COLO668 (cell line): ENCODE results near the gene RBM20.
"Not testable (repeated sequence)": the region's sequence is repeated elsewhere in the genome, so short reads cannot be mapped to it uniquely, and the experiment has no call there.

ENCODE experiments used
- DNase-seq: peaks from one replicate; lab custom pipeline; 2025; ENCODE audit not compliant: unreplicated experiment; lab: John Stamatoyannopoulos, UW

The RBM20 gene

GRCh38 chr10:110625356-110625894, 18.7 kb upstream of the RBM20 start:
- DNase-seq = no peak

DNA sequence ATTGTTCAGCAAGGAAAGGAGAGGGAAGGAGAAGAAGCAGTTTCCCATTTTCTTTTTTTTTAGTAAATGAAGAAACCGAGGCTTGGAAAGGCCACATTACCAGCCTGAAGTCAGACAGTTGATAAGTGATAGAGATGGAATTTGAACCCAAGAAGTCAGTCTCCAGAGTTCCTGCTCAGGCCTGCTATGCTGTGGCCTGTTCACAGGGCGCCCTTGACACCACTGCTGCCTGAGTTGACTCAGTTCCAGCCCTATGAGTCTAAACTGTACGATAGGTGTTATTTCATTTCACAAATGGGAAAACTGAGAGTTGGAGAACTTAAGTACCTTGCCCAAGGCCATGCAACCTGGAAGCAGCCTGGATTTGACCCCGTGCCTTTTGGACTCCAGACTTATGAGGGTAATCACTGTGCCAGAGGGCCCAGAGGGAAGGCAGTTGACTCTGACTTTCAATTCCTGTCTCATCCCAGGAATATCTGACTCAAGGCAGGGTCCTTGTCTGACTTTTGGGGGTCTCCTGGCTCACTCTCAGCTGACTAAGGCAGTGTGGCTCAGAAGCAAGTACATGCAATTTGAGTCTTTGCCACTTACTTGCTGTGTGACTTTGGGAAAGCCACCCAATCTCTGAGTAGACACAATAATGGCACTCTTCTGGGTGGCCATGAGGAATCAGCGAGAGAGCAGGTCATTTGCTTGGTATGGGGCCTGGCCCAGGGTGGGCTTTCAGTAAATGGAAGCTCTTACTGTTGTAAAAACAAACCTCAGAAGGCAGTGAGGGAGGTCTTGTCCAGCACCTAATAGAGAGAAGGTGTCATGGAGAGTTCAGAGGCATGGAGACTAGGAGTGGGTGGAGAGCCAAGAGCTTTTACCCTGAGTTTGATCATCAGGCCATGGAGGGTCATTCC, 17.9 kb upstream of the RBM20 start:
- no peak for DNase-seq

DNA sequence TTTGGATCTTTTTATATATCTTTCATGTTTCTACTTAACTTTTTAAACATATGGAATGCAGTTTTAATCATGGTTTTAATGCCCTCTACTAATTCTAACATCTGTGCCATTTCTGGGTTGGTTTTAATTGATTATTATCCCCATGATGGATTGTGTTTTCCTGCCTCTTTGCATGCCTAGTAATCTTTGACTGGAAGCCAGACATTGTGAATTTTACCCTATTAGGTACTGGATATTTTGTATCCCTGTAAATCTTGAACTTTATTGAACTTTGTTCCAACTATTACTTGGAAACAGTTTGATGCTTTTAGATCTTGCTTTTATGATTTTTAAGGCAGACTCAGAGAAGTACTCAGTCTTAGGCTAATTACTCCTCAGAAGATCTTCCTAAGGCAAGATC, 16.0 kb upstream of the RBM20 start:
- no peak for DNase-seq

- peak; percentile 62 for DNase-seq
These were observed 14.4 kb upstream of the RBM20 start for GRCh38 chr10:110629680-110630191.

DNA sequence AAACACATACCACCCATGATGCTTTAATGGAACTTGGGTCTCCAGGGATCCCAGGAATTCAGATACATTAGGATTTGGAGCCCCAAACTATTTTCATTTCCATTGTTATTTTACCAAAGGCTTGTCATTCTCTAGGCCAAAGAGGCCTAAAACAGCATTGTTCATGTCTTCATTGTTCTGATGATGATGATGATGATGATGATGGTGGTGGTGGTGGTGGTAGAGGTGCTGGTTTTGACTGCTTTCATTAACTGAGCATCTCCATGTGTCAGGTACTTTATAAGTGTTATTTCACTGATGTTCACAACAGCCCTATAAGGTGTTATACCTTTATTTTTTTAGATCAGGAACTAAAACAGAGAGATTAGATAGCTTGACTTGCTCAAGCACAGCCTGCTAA, 12.2 kb upstream of the RBM20 start:
- no peak for DNase-seq

GRCh38 chr10:110632591-110633215, 11.4 kb upstream of the RBM20 start:
- no peak for DNase-seq

GRCh38 chr10:110634527-110635209, 9.5 kb upstream of the RBM20 start:
- DNase-seq = peak; percentile 85

- no peak for DNase-seq
These were observed 7.6 kb upstream of the RBM20 start for GRCh38 chr10:110636572-110636931.

- peak; percentile 19 for DNase-seq
These were observed 7.1 kb upstream of the RBM20 start for GRCh38 chr10:110636932-110637557.

GRCh38 chr10:110637558-110638053, 6.5 kb upstream of the RBM20 start:
- DNase-seq = peak; percentile 43

DNA sequence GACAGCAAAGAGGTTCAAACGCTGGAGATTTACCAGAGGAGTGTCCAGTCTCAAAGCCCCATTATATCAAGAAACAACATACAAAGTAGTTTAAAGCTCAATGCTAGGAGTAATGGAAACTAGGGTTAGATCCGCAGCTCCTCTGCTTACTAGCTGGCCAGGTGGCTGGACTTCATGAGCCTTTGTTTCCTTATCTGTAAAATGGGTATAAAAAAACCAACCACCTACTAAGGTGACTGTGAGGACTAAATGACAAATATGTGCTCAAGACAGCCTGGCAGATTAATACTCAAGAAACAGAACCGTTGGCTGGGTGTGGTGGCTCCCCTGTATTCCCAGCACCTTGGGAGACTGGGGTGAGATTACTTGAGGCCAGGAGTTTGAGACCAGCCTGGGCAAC, 5.8 kb upstream of the RBM20 start:
- DNase-seq = no peak

DNA sequence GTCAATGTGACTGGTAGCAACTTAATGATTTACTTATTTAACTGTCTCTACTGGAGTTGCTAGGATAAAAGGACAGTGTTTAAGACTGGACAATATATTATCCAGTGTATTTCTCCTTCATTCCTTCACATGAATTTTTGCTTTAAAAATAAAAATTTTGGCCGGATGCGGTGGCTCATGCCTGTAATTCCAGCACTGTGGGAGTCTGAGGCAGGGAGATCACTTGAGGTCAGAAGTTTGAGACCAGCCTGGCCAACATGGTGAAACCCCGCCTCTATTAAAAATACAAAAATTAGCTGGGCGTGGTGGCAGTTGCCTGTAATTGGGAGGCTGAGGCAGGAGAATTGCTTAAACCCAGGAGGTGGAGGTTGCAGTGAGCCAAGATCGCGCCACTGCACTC, 5.1 kb upstream of the RBM20 start:
- not testable (repeated sequence) for DNase-seq

DNA sequence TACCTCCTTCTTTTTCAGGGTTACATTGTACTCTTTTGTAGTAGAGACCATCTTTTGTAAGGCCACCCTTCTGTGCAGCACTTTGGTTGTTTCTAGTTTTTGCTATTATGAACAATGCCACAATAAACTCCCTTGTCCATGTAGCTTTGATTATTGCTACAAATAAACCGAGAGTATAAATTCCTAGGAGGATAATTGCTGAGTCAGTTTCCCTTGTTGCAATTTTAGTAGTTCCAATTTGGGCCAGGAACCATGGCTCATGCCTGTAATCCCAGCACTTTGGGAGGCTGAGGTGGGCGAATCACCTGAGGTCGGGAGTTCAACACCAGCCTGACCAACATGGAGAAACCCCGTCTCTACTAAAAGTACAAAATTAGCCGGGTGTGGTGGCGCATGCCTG, 4.3 kb upstream of the RBM20 start:
- DNase-seq = not testable (repeated sequence)

DNA sequence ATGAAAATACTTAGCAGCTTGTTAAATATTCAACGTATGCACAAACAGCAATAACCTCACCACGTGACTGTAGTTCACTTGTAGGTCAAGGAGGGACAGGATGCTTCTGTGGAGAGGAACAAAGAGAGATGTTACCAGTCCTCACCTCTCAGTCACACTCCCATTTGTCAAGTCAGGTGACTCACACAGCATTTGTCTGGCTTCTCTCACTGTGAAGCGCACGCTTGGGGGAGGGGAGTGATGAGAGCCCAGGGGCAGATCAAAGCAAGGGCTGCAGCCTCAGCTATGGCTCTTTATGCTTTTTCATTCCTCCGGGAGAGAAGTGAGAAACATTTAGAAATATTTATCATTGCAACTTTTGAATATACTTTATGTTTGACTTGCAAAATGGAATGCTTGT, 2.9 kb upstream of the RBM20 start:
- DNase-seq = peak; percentile 83

DNA sequence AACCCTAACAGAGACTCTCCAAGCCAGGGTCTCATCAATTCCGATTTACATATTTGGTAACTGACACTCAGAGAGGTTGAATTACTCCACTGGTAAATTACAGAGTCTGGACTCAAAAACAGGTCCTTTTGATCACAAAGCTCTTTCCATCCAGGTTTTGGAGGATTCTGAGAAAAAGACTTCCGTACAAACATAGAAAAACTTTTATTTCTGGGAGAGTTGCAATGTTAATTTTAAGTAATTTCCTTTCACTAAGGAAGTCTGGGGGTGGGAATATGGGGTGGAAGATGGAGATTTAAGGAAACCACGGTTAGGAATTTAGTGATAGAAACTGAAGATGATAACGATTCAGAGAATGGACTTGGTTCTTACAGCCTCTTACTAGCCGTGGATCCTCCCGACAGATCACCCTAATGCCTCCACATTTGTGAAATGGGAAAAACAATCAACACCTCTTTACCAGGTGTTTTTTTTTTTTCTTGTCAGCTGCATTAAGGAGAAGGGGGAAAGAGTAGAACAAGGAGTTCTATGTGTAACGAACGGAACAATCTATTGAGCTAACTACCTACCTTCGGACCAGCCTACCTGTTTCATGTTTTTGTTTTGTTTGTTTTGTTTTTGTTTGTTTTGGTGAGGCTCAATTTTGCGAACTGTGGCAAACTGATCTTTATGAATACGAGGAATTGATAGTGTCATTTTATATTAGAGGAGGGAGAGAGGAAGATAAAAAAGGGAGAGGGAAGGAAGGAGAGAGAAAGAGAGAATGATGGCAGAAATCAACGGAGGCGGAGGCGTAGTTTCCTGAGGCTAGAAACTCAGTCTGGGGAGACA, 1.7 kb upstream of the RBM20 start:
- no peak for DNase-seq

- DNase-seq = peak; percentile 71
These were observed 992 bp upstream of the RBM20 start for GRCh38 chr10:110643035-110643652.

DNA sequence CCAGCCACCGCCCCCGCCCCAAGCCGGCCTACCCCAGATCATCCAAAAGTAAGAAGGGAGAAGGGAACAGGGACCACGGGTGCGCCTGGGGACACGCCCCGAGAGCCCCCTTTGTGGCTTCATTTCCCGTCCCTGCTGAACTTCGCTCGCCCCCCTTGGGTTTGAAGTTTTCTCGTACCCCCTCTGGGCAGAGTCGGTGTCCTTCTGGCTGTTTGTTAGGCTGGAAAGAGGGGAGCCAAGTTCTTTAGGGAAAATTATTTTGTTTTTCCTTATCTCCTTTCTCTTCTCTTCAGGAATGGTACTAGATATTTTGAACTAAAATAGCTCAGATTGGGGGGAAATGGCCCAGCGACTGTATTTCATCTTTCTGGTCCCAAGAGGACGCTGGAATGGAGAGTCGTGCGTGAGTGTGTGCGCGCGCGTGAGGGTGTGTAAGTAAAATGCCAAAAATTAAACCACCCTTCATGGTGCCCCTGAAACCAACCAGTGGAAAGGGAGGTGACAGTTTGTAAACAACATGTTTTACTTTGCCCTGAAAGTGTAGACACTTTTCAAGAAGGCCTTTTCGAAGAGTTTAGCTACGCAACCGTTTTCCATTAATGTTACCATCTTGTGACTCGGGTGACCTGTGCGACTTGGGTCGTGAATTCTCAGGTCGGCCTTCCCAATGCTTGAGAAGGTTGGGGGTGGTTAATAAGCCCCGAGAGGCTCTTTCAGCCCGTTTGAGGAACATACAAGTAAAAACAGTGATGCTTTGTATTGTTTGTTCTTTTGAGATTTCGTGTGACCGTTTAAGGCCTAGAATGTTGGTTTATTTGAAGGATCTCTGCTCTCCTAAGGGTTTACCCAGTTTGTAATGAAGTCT, 694 bp downstream of the RBM20 start:
- peak; percentile 37 for DNase-seq

DNA sequence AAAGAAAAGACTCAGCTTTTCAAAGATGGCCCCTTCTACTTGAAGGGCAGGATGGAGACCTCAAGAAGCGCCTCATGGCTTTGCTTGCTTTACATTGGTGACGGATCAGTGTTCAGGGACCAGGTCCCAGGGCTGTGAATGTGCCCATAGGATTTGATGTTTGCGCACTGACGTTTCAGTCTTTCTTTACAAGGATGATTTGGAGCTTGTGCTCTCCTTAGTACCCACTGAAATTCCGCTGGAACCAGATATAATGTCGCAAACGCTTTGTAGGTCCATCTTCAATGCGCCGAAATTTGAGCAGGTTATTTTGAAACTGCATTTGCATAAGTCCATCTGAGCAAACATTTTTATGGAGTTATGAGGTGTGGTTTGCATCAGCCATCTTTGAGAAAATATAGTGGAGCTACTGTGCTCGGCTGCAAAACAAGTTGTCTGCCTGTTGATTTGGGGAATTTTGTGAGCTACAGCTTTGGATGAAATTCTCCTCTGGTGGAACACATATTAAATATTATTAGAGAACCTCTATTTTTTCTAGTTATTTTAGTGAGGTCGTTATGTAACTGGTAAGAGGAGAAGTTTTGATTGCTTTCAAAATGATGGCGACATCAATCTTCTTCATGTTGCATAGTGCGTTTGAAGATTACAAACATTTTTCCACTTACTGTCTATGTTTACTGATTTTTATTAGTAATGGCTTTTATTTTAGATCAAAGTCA, 2.4 kb downstream of the RBM20 start:
- peak; percentile 51 for DNase-seq
